Activated CD4-positive, alpha-beta T cell treated with anti-CD3 and anti-CD28 coated beads, Interleukin-2, amount 10 ng/mL, durations not matched to agents 7 days and 5 days (primary cell): ENCODE measurements around the gene KCNMA1. TPM values are rescaled to one million over a fixed set of nuclear protein-coding genes. Genes with fewer than 3 reads are reported as not detected.

Experiments used
- CTCF ChIA-PET: fragments of 350-600 bp; sonication (Branson Sonifier 250); formaldehyde crosslinking; loops from one replicate; lab custom pipeline; 2021; ENCODE audit warnings: antibody characterized with exemption; lab: Charles Lee
- POLR2A ChIA-PET: fragments of 350-600 bp; sonication (Branson Sonifier 250); formaldehyde crosslinking; loops from one replicate; lab custom pipeline; 2021; ENCODE audit warnings: antibody characterized with exemption; lab: Charles Lee
- DNase-seq: peaks from one replicate; pipeline ENCODE4 v3.0.0-alpha.2; 2020
- H3K27ac Mint-ChIP-seq: one replicate; pipeline ENCODE4 v1.8.0; 2021; ENCODE audit warnings: mild to moderate bottlenecking, moderate library complexity, mixed read lengths
- H3K27me3 Mint-ChIP-seq: one replicate; pipeline ENCODE4 v1.8.0; 2021; ENCODE audit warnings: mixed read lengths
- H3K36me3 Mint-ChIP-seq: one replicate; pipeline ENCODE4 v1.8.0; 2021; ENCODE audit warnings: low read depth, mixed read lengths
- H3K4me1 Mint-ChIP-seq: one replicate; pipeline ENCODE4 v1.8.0; 2021; ENCODE audit warnings: mixed read lengths
- H3K4me3 Mint-ChIP-seq: one replicate; pipeline ENCODE4 v1.8.0; 2021; ENCODE audit warnings: mild to moderate bottlenecking, moderate library complexity, mixed read lengths
- H3K9me3 Mint-ChIP-seq: one replicate; pipeline ENCODE4 v1.8.0; 2021; ENCODE audit warnings: mixed read lengths
- total RNA-seq, 2 experiments: library from RNA; stranded (reverse); gene quantifications; one replicate each; pipeline ENCODE4 v1.2.3, GENCODE V29; 2021

Gene KCNMA1
- total RNA-seq, 2 experiments from 2014 or later, result not detected

- DNase-seq, result no peak
- H3K27ac Mint-ChIP-seq, result no peak overlapping the region
- peaks cover 2% of the 10 kb centered on the region for H3K4me1 Mint-ChIP-seq
- POLR2A ChIA-PET, result no interaction called here
- no peaks in the 10 kb centered on the region for H3K36me3 Mint-ChIP-seq
- CTCF ChIA-PET, result interaction anchor here (0.6 kb wide), 1 partner anchor 587 kb away, joined by 3 read pairs; no protein-coding TSS in a partner anchor
- no peak overlapping the region for H3K4me3 Mint-ChIP-seq
- no peaks in the 10 kb centered on the region for H3K9me3 Mint-ChIP-seq
- peaks cover 32% of the 10 kb centered on the region for H3K27me3 Mint-ChIP-seq
Observed at GRCh38 chr10:77162697-77163096, 474.9 kb downstream of the KCNMA1 start.

- no peak overlapping the region for H3K4me3 Mint-ChIP-seq
- no peak overlapping the region for H3K27ac Mint-ChIP-seq
- H3K4me1 Mint-ChIP-seq, result peaks cover 2% of the 10 kb centered on the region
- ChIA-PET CTCF (interaction anchor here (0.6 kb wide), 1 partner anchor 18 kb away, joined by 3 read pairs; no protein-coding TSS in a partner anchor), POLR2A (no interaction called here)
- H3K27me3 Mint-ChIP-seq, result peaks cover 22% of the 10 kb centered on the region
- no peak for DNase-seq
- H3K9me3 Mint-ChIP-seq, result no peaks in the 10 kb centered on the region
- H3K36me3 Mint-ChIP-seq, result no peaks in the 10 kb centered on the region
Observed at GRCh38 chr10:77160679-77161078, 476.9 kb downstream of the KCNMA1 start.

GRCh38 chr10:77159538-77160110 lies 478.0 kb downstream of the KCNMA1 start:
- H3K9me3 Mint-ChIP-seq, result no peaks in the 10 kb centered on the region
- no peak overlapping the region for H3K27ac Mint-ChIP-seq
- H3K4me1 Mint-ChIP-seq, result no peaks in the 10 kb centered on the region
- peaks cover 15% of the 10 kb centered on the region for H3K27me3 Mint-ChIP-seq
- DNase-seq, result no peak
- no peaks in the 10 kb centered on the region for H3K36me3 Mint-ChIP-seq
- H3K4me3 Mint-ChIP-seq, result no peak overlapping the region
- POLR2A ChIA-PET, result no interaction called here
- CTCF ChIA-PET, result no interaction called here

- no peaks in the 10 kb centered on the region for H3K36me3 Mint-ChIP-seq
- peaks cover 9% of the 10 kb centered on the region for H3K27me3 Mint-ChIP-seq
- no peaks in the 10 kb centered on the region for H3K4me1 Mint-ChIP-seq
- ChIA-PET POLR2A (no interaction called here), CTCF (no interaction called here)
- DNase-seq, result no peak
- no peak overlapping the region for H3K4me3 Mint-ChIP-seq
- no peaks in the 10 kb centered on the region for H3K9me3 Mint-ChIP-seq
- no peak overlapping the region for H3K27ac Mint-ChIP-seq
Observed at GRCh38 chr10:77158666-77159065, 478.9 kb downstream of the KCNMA1 start.

GRCh38 chr10:77157248-77158019 lies 480.2 kb downstream of the KCNMA1 start:
- Mint-ChIP-seq H3K27me3 (peaks cover 6% of the 10 kb centered on the region), H3K4me1 (no peaks in the 10 kb centered on the region), H3K27ac (no peak overlapping the region), H3K9me3 (no peaks in the 10 kb centered on the region), H3K4me3 (no peak overlapping the region), H3K36me3 (no peaks in the 10 kb centered on the region)
- ChIA-PET POLR2A (no interaction called here), CTCF (no interaction called here)
- no peak for DNase-seq

GRCh38 chr10:77156406-77156879 lies 481.2 kb downstream of the KCNMA1 start:
- Mint-ChIP-seq H3K4me1 (no peaks in the 10 kb centered on the region), H3K27me3 (peaks cover 6% of the 10 kb centered on the region), H3K9me3 (no peaks in the 10 kb centered on the region), H3K27ac (no peak overlapping the region), H3K4me3 (no peak overlapping the region), H3K36me3 (no peaks in the 10 kb centered on the region)
- POLR2A ChIA-PET, result interaction anchor here (0.6 kb wide), 1 partner anchor 204 kb away, joined by 4 read pairs; no protein-coding TSS in a partner anchor
- no peak for DNase-seq
- CTCF ChIA-PET, result no interaction called here

GRCh38 chr10:77152256-77152655 lies 485.4 kb downstream of the KCNMA1 start:
- no peaks in the 10 kb centered on the region for H3K36me3 Mint-ChIP-seq
- no peaks in the 10 kb centered on the region for H3K27me3 Mint-ChIP-seq
- POLR2A ChIA-PET, result no interaction called here
- CTCF ChIA-PET, result no interaction called here
- H3K9me3 Mint-ChIP-seq, result no peaks in the 10 kb centered on the region
- no peak overlapping the region for H3K27ac Mint-ChIP-seq
- no peak overlapping the region for H3K4me3 Mint-ChIP-seq
- DNase-seq, result no peak
- no peaks in the 10 kb centered on the region for H3K4me1 Mint-ChIP-seq

- Mint-ChIP-seq H3K27me3 (no peaks in the 10 kb centered on the region), H3K4me1 (no peaks in the 10 kb centered on the region)
Observed at GRCh38 chr10:77151408-77151807, 486.2 kb downstream of the KCNMA1 start.

GRCh38 chr10:77149706-77150105 lies 487.9 kb downstream of the KCNMA1 start:
- Mint-ChIP-seq H3K4me3 (no peak overlapping the region), H3K27ac (no peak overlapping the region), H3K9me3 (no peaks in the 10 kb centered on the region), H3K4me1 (no peaks in the 10 kb centered on the region), H3K36me3 (no peaks in the 10 kb centered on the region), H3K27me3 (no peaks in the 10 kb centered on the region)
- no peak for DNase-seq
- CTCF ChIA-PET, result no interaction called here
- POLR2A ChIA-PET, result no interaction called here

More at GRCh38 chr10:77151408-77151807, 486.2 kb downstream of the KCNMA1 start:
- no peak overlapping the region for H3K27ac Mint-ChIP-seq
- no peaks in the 10 kb centered on the region for H3K36me3 Mint-ChIP-seq
- H3K4me3 Mint-ChIP-seq, result no peak overlapping the region
- H3K9me3 Mint-ChIP-seq, result no peaks in the 10 kb centered on the region
- ChIA-PET CTCF (no interaction called here), POLR2A (no interaction called here)
- DNase-seq, result no peak

- no peaks in the 10 kb centered on the region for H3K9me3 Mint-ChIP-seq
- no peak for DNase-seq
- ChIA-PET POLR2A (no interaction called here), CTCF (no interaction called here)
- H3K36me3 Mint-ChIP-seq, result no peaks in the 10 kb centered on the region
- no peak overlapping the region for H3K4me3 Mint-ChIP-seq
- H3K4me1 Mint-ChIP-seq, result no peaks in the 10 kb centered on the region
- H3K27me3 Mint-ChIP-seq, result peaks cover under 1% of the 10 kb centered on the region
- H3K27ac Mint-ChIP-seq, result no peak overlapping the region
Observed at GRCh38 chr10:77149001-77149400, 488.6 kb downstream of the KCNMA1 start.

- POLR2A ChIA-PET, result no interaction called here
- Mint-ChIP-seq H3K4me3 (no peak overlapping the region), H3K27ac (no peak overlapping the region), H3K36me3 (no peaks in the 10 kb centered on the region), H3K27me3 (peaks cover 6% of the 10 kb centered on the region), H3K4me1 (no peaks in the 10 kb centered on the region), H3K9me3 (no peaks in the 10 kb centered on the region)
- no peak for DNase-seq
- CTCF ChIA-PET, result no interaction called here
Observed at GRCh38 chr10:77147871-77148270, 489.7 kb downstream of the KCNMA1 start.

GRCh38 chr10:77146712-77147336 lies 490.8 kb downstream of the KCNMA1 start:
- no peaks in the 10 kb centered on the region for H3K9me3 Mint-ChIP-seq
- H3K4me1 Mint-ChIP-seq, result no peaks in the 10 kb centered on the region
- DNase-seq, result no peak
- H3K4me3 Mint-ChIP-seq, result no peak overlapping the region
- H3K36me3 Mint-ChIP-seq, result no peaks in the 10 kb centered on the region
- CTCF ChIA-PET, result no interaction called here
- H3K27ac Mint-ChIP-seq, result no peak overlapping the region
- peaks cover 6% of the 10 kb centered on the region for H3K27me3 Mint-ChIP-seq
- POLR2A ChIA-PET, result no interaction called here

GRCh38 chr10:77144656-77145055 lies 493.0 kb downstream of the KCNMA1 start:
- no peak for DNase-seq
- no peaks in the 10 kb centered on the region for H3K4me1 Mint-ChIP-seq
- no peaks in the 10 kb centered on the region for H3K36me3 Mint-ChIP-seq
- POLR2A ChIA-PET, result no interaction called here
- H3K27ac Mint-ChIP-seq, result no peak overlapping the region
- peaks cover 6% of the 10 kb centered on the region for H3K27me3 Mint-ChIP-seq
- CTCF ChIA-PET, result no interaction called here
- no peaks in the 10 kb centered on the region for H3K9me3 Mint-ChIP-seq
- H3K4me3 Mint-ChIP-seq, result no peak overlapping the region
